NB4 (cell line): ENCODE results near the gene HAPLN2.

Experiments used
- POLR2A ChIP-seq: IDR thresholded peaks from 2 replicates; pipeline ENCODE4 v1.6.1; 2011; ENCODE audit warnings: mild to moderate bottlenecking; ENCODE audit not compliant: insufficient read length; ENCODE audit errors: extremely low read depth
- TF ChIP-seq, protein P1 (sequence below): IDR thresholded peaks from one replicate; pipeline ENCODE4 v1.5.1; 2012; ENCODE audit warnings: low read depth, low read length

GRCh38 chr1:156594190-156594589 lies 25.0 kb upstream of the HAPLN2 start:
- TF ChIP-seq, protein P1, sequence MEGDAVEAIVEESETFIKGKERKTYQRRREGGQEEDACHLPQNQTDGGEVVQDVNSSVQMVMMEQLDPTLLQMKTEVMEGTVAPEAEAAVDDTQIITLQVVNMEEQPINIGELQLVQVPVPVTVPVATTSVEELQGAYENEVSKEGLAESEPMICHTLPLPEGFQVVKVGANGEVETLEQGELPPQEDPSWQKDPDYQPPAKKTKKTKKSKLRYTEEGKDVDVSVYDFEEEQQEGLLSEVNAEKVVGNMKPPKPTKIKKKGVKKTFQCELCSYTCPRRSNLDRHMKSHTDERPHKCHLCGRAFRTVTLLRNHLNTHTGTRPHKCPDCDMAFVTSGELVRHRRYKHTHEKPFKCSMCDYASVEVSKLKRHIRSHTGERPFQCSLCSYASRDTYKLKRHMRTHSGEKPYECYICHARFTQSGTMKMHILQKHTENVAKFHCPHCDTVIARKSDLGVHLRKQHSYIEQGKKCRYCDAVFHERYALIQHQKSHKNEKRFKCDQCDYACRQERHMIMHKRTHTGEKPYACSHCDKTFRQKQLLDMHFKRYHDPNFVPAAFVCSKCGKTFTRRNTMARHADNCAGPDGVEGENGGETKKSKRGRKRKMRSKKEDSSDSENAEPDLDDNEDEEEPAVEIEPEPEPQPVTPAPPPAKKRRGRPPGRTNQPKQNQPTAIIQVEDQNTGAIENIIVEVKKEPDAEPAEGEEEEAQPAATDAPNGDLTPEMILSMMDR = no peak
- no peak for TF ChIP-seq POLR2A
